ENCODE data around the gene APOBR. TPM values are rescaled to one million over a fixed set of nuclear protein-coding genes. Genes with fewer than 3 reads are reported as not detected.
A peak's percentile ranks its signal among the peaks of the same experiment; 100 is the strongest.

APOBR gene
- total and polyA plus RNA-seq, 3 donors from 2014 or later = 2.1 to 3.1 (median 2.9) TPM

GRCh38 chr16:28527985-28528384 is 33.5 kb downstream of the APOBR start:
- no peak overlapping the region for H3K4me3 ChIP-seq
- H3K27ac ChIP-seq = peak overlapping the region; percentile 63 to 80
- peaks cover 56% of the 10 kb centered on the region for H3K4me1 ChIP-seq
- no peak for DNase-seq
- no peaks in the 10 kb centered on the region for H3K9me3 ChIP-seq
- no peak for TF ChIP-seq CTCF (IDR thresholded peaks at IDR 0.05)
- TF ChIP-seq POLR2A (IDR thresholded peaks at IDR 0.05) = no peak
- intact Hi-C loops (cut with DNase I; ENCODE audit: low total_unique reads) = no loop called here
- H3K36me3 ChIP-seq (ENCODE audit: low read depth, missing control alignments) = no peaks in the 10 kb centered on the region
- H3K27me3 ChIP-seq = no peaks in the 10 kb centered on the region
- 50 to 53% methylated on average over 5 of the region's 5 CpGs for WGBS, 2 donors

GRCh38 chr16:28528463-28528867 is 34.0 kb downstream of the APOBR start:
- Histone ChIP-seq H3K4me3 (no peak overlapping the region), H3K4me1 (peaks cover 60% of the 10 kb centered on the region), H3K27me3 (no peaks in the 10 kb centered on the region), H3K36me3 (ENCODE audit: low read depth, missing control alignments) (no peaks in the 10 kb centered on the region), H3K27ac (peak overlapping the region; percentile 63 to 80), H3K9me3 (no peaks in the 10 kb centered on the region)
- WGBS, 2 donors = 21 to 33% methylated on average over 5 of the region's 5 CpGs
- TF ChIP-seq POLR2A (IDR thresholded peaks at IDR 0.05) (no peak), CTCF (IDR thresholded peaks at IDR 0.05) (no peak)
- intact Hi-C loops (cut with DNase I; ENCODE audit: low total_unique reads) = no loop called here
- DNase-seq = peak; percentile 92

GRCh38 chr16:28529124-28529523 is 34.7 kb downstream of the APOBR start:
- Histone ChIP-seq H3K27ac (peak overlapping the region; percentile 63 to 80), H3K4me3 (no peak overlapping the region), H3K36me3 (ENCODE audit: low read depth, missing control alignments) (no peaks in the 10 kb centered on the region), H3K4me1 (peaks cover 56% of the 10 kb centered on the region), H3K9me3 (no peaks in the 10 kb centered on the region), H3K27me3 (no peaks in the 10 kb centered on the region)
- intact Hi-C loops (cut with DNase I; ENCODE audit: low total_unique reads) = no loop called here
- TF ChIP-seq POLR2A (IDR thresholded peaks at IDR 0.05) = no peak
- TF ChIP-seq CTCF (IDR thresholded peaks at IDR 0.05) = no peak
- no peak for DNase-seq

- WGBS, 2 donors = 53 to 54% methylated on average over 9 of the region's 9 CpGs
- intact Hi-C loops (cut with DNase I; ENCODE audit: low total_unique reads) = no loop called here
- Histone ChIP-seq H3K27me3 (no peaks in the 10 kb centered on the region), H3K36me3 (ENCODE audit: low read depth, missing control alignments) (no peaks in the 10 kb centered on the region), H3K4me1 (peaks cover 43% of the 10 kb centered on the region), H3K4me3 (no peak overlapping the region), H3K9me3 (no peaks in the 10 kb centered on the region), H3K27ac (peak overlapping the region; percentile 2 to 97)
- TF ChIP-seq POLR2A (IDR thresholded peaks at IDR 0.05) = no peak
- no peak for TF ChIP-seq CTCF (IDR thresholded peaks at IDR 0.05)
- DNase-seq = peak; percentile 88
These were observed 37.6 kb downstream of the APOBR start for GRCh38 chr16:28531777-28532744.

Measured in testis (tissue), 3 donors.